Mucosa of descending colon (tissue), 3 donors: ENCODE data around the gene JPH3. TPM values are rescaled to one million over a fixed set of nuclear protein-coding genes. Genes with fewer than 3 reads are reported as not detected.

Experiments used
- ATAC-seq: fragments of 200-7000 bp; cut with Tn5 transposase; one replicate; pipeline ENCODE4 v1.9.1; 2020; ENCODE audit warnings: mild to moderate bottlenecking, moderate library complexity
- DNase-seq, 3 donors: peaks; one replicate each; pipeline ENCODE4 v3.0.0-alpha.2; 2020
- H3K36me3 ChIP-seq: fragments of 200-600 bp; one replicate; pipeline ENCODE4 v1.8.0; 2021; ENCODE audit warnings: low read depth, mild to moderate bottlenecking
- H3K4me1 ChIP-seq: fragments of 200-600 bp; one replicate; pipeline ENCODE4 v1.8.0; 2021; ENCODE audit warnings: low read depth, mild to moderate bottlenecking
- H3K4me3 ChIP-seq: fragments of 200-600 bp; one replicate; pipeline ENCODE4 v1.8.0; 2021; ENCODE audit warnings: mild to moderate bottlenecking
- H3K9me3 ChIP-seq: fragments of 200-600 bp; one replicate; pipeline ENCODE4 v1.8.0; 2021; ENCODE audit warnings: mild to moderate bottlenecking
- intact Hi-C, 2 donors: fragments of 100-400 bp; cut with DNase I in 1 of 2; cut with micrococcal nuclease in 1 of 2; formaldehyde crosslinking; loops; one replicate each; pipeline versions ENCODE4 v1.11.0 to v1.11.1; 2022; cut with DNase I, micrococcal nuclease
- total RNA-seq, 3 donors: library from RNA; stranded (reverse); fragmentation: NEBNext Ultra II Directional in 2 of 3; extraction: Animal tissue kit (Norgen Biotek cat#: 25700) in 2 of 3; gene quantifications; one replicate each; pipeline versions ENCODE4 v1.2.1 to v1.2.4, GENCODE V29; 2021 to 2023
- TF ChIP-seq, protein P1 (sequence below): fragments of 200-600 bp; IDR thresholded peaks from one replicate; pipeline ENCODE4 v1.8.0; 2022; ENCODE audit warnings: antibody characterized with exemption, mild to moderate bottlenecking
- donor health status: DM: no; HTN: no; CAD: no; lungs with moderate emphysema.
- donor health status: DM: no; HTN: no; CAD: no.
- donor health status: DM: no; HTN: yes; CAD: no.

The JPH3 gene
- total RNA-seq, 3 donors from 2014 or later = 0.17 to 2.1 (median 0.84) TPM

DNA sequence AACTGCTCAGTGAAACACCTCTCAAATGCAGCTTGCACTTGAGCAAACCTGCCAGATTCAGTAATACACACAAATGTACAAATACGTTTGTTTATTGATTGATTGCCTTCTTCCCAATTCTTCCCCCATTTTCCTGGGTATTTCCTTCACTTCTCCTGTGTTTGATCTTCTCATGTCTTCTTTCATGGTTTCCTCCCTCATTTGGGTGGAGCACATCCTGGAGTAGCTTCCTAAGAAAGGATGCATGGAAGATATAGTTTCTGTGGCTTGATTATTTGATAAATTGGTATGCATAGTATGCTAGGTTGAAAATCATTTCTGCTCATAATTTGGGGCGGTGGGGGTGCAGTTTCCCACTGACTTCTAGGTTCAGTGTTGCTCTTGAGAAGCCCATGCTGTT lies 28.8 kb downstream of the JPH3 start:
- Histone ChIP-seq H3K4me1 (no peaks in the 10 kb centered on the region), H3K4me3 (no peak overlapping the region), H3K36me3 (no peaks in the 10 kb centered on the region), H3K9me3 (no peaks in the 10 kb centered on the region)
- ATAC-seq (no peak), DNase-seq (no peak)
- intact Hi-C loops = no loop called here
- TF ChIP-seq, protein P1, sequence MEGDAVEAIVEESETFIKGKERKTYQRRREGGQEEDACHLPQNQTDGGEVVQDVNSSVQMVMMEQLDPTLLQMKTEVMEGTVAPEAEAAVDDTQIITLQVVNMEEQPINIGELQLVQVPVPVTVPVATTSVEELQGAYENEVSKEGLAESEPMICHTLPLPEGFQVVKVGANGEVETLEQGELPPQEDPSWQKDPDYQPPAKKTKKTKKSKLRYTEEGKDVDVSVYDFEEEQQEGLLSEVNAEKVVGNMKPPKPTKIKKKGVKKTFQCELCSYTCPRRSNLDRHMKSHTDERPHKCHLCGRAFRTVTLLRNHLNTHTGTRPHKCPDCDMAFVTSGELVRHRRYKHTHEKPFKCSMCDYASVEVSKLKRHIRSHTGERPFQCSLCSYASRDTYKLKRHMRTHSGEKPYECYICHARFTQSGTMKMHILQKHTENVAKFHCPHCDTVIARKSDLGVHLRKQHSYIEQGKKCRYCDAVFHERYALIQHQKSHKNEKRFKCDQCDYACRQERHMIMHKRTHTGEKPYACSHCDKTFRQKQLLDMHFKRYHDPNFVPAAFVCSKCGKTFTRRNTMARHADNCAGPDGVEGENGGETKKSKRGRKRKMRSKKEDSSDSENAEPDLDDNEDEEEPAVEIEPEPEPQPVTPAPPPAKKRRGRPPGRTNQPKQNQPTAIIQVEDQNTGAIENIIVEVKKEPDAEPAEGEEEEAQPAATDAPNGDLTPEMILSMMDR = no peak

GRCh38 chr16:87634411-87634810 lies 32.1 kb downstream of the JPH3 start:
- no peak overlapping the region for H3K4me3 ChIP-seq
- no peaks in the 10 kb centered on the region for H3K9me3 ChIP-seq
- H3K36me3 ChIP-seq = no peaks in the 10 kb centered on the region
- no peaks in the 10 kb centered on the region for H3K4me1 ChIP-seq
- no peak for DNase-seq
- no peak for ATAC-seq
- intact Hi-C loops = no loop called here
- TF ChIP-seq, protein P1 = no peak

DNA sequence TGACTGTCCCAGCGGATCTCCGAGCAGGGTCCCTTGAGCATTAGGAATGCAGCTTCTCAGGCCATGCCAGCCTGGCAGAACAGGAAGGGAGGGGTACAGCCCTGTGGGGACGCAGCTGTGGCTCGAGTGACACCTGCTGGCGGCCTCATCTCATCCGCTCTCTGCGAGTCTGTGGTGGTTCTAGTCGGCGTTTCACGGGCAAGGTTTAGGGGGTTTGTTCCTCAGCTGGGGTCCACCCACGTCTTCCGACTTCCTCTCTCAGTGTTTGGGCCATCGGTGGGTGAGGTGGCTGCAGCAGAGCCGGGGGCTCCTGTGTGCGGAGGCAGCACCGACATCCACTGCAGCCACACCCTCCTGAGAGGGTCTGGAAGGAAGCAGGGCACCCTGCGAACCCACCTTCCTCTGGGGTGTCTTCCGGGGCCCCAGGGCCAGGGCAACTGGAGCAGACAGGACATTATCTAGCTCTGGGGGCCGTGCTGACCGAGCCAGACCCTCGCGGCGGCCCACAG lies 33.3 kb downstream of the JPH3 start:
- Histone ChIP-seq H3K36me3 (no peaks in the 10 kb centered on the region), H3K4me3 (no peak overlapping the region), H3K9me3 (no peaks in the 10 kb centered on the region), H3K4me1 (no peaks in the 10 kb centered on the region)
- intact Hi-C loops = no loop called here
- peak; percentile 88 for ATAC-seq
- DNase-seq = peak in 2 of 3 donors; percentile 77 to 79
- TF ChIP-seq, protein P1 = no peak

- ATAC-seq (peak; percentile 92), DNase-seq (peak; percentile 83 to 87 (median 84))
- H3K4me3 ChIP-seq = no peak overlapping the region
- H3K9me3 ChIP-seq = no peaks in the 10 kb centered on the region
- intact Hi-C loops = no loop called here
- no peaks in the 10 kb centered on the region for H3K4me1 ChIP-seq
- TF ChIP-seq, protein P1 = no peak
- no peaks in the 10 kb centered on the region for H3K36me3 ChIP-seq
Observed at GRCh38 chr16:87636050-87636684, 33.9 kb downstream of the JPH3 start.

DNA sequence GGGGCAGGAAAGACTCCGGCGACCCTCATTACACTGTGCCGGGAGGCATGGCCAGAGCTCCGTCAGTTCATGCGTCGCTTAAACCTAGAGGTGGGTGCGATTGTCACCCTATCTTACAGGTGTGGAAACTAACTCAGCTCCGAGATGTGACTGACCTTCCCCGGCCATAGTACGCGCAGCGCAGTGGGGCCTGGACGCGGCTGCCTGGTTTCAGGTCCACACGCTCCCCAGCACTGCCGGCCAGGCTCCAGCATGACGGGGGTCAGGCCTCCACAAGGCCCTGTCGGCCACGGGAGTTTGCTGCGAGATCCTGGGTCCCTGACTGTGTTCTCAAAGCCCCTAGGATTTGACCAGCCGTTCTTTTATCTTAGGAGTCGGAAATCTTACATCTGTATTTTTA lies 34.4 kb downstream of the JPH3 start:
- no peaks in the 10 kb centered on the region for H3K36me3 ChIP-seq
- TF ChIP-seq, protein P1 = no peak
- intact Hi-C loops = no loop called here
- DNase-seq (peak in 1 of 3 donors; percentile 29), ATAC-seq (no peak)
- no peak overlapping the region for H3K4me3 ChIP-seq
- H3K9me3 ChIP-seq = no peaks in the 10 kb centered on the region
- H3K4me1 ChIP-seq = no peaks in the 10 kb centered on the region
